Osteoblast (primary cell): ENCODE results near the gene CYP27B1. TPM values are rescaled to one million over a fixed set of nuclear protein-coding genes. Genes with fewer than 3 reads are reported as not detected.

Experiments
- DNase-seq: peaks from one replicate; pipeline ENCODE4 v3.0.0; 2011; ENCODE audit warnings: low spot score, mixed read lengths; ENCODE audit not compliant: insufficient read length; ENCODE audit errors: missing footprints
- H2AFZ ChIP-seq: 2 replicates; pipeline ENCODE4 v1.6.0; 2011; ENCODE audit warnings: mild to moderate bottlenecking, low read length
- H3K27ac ChIP-seq: 2 replicates; pipeline ENCODE4 v1.5.1; 2011; ENCODE audit warnings: mild to moderate bottlenecking, low read depth, low read length, moderate library complexity
- H3K27me3 ChIP-seq: 2 replicates; pipeline ENCODE4 v1.6.0; 2012; ENCODE audit warnings: mild to moderate bottlenecking, control low read depth, inconsistent platforms, low read length, moderate library complexity; ENCODE audit not compliant: insufficient read depth
- H3K36me3 ChIP-seq: 2 replicates; pipeline ENCODE4 v1.5.1; 2011; ENCODE audit warnings: mild to moderate bottlenecking, low read length, control low read depth, moderate library complexity; ENCODE audit not compliant: insufficient read depth
- H3K4me1 ChIP-seq: 2 replicates; pipeline ENCODE4 v1.5.1; 2011; ENCODE audit warnings: mild to moderate bottlenecking, low read length, control low read depth, moderate library complexity; ENCODE audit not compliant: insufficient read depth
- H3K4me2 ChIP-seq: 2 replicates; pipeline ENCODE4 v1.6.0; 2011; ENCODE audit warnings: mild to moderate bottlenecking, low read length; ENCODE audit not compliant: insufficient read depth
- H3K4me3 ChIP-seq: fragments of 200-600 bp; sonication (generic); 3 replicates; pipeline ENCODE4 v1.5.1; 2012; ENCODE audit warnings: mild to moderate bottlenecking, low read length, inconsistent platforms; ENCODE audit not compliant: insufficient read depth
- H3K79me2 ChIP-seq: 2 replicates; pipeline ENCODE4 v1.6.0; 2012; ENCODE audit warnings: mild to moderate bottlenecking, low read length, control low read depth, inconsistent platforms; ENCODE audit not compliant: insufficient read depth
- H3K9me3 ChIP-seq: 2 replicates; pipeline ENCODE4 v1.5.1; 2011; ENCODE audit warnings: low read depth, low read length, control low read depth
- H4K20me1 ChIP-seq: 2 replicates; pipeline ENCODE4 v1.6.0; 2012; ENCODE audit warnings: mild to moderate bottlenecking, low read length, control low read depth; ENCODE audit not compliant: insufficient read depth
- total RNA-seq: library from RNA; depleted of rRNA; stranded (reverse); fragments of >200 nt; gene quantifications from 2 replicates; pipeline ENCODE4 v1.2.3, GENCODE V29; 2012
- TF ChIP-seq, protein P1 (sequence below): IDR thresholded peaks from 2 replicates; pipeline ENCODE4 v1.5.1; 2011; ENCODE audit warnings: mild to moderate bottlenecking, low read depth, low read length, moderate library complexity; ENCODE audit errors: extremely low read depth

CYP27B1 gene
- total RNA-seq, 1 donor = 0.36 TPM

DNA sequence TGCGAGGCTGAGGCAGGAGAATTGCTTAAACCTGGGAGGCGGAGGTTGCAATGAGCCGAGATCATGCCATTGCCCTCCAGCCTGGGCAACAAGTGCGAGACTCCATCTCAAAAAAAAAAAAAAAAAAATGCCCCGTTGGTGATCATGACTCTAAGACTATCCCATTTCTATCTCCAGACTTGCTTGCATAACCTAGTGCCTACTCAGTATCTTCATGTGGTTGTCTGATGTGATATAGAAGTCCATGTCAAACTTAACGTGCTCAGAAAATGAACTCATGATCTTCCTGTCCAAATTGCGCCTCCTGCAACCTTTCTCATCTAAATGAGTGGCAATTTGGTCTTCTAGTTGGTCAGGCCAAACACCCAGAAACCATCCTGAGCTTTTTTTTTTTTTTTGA is 11.0 kb upstream of the CYP27B1 start:
- Histone ChIP-seq H3K4me2 (no peak overlapping the region), H2AFZ (no peak overlapping the region), H3K27ac (no peak overlapping the region), H3K79me2 (peaks cover 5% of the 10 kb centered on the region), H3K4me1 (peaks cover 13% of the 10 kb centered on the region), H3K4me3 (no peak overlapping the region), H4K20me1 (no peaks in the 10 kb centered on the region), H3K36me3 (peaks cover 9% of the 10 kb centered on the region), H3K27me3 (no peaks in the 10 kb centered on the region), H3K9me3 (no peaks in the 10 kb centered on the region)
- DNase-seq = no peak
- TF ChIP-seq, protein P1, sequence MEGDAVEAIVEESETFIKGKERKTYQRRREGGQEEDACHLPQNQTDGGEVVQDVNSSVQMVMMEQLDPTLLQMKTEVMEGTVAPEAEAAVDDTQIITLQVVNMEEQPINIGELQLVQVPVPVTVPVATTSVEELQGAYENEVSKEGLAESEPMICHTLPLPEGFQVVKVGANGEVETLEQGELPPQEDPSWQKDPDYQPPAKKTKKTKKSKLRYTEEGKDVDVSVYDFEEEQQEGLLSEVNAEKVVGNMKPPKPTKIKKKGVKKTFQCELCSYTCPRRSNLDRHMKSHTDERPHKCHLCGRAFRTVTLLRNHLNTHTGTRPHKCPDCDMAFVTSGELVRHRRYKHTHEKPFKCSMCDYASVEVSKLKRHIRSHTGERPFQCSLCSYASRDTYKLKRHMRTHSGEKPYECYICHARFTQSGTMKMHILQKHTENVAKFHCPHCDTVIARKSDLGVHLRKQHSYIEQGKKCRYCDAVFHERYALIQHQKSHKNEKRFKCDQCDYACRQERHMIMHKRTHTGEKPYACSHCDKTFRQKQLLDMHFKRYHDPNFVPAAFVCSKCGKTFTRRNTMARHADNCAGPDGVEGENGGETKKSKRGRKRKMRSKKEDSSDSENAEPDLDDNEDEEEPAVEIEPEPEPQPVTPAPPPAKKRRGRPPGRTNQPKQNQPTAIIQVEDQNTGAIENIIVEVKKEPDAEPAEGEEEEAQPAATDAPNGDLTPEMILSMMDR = no peak

DNA sequence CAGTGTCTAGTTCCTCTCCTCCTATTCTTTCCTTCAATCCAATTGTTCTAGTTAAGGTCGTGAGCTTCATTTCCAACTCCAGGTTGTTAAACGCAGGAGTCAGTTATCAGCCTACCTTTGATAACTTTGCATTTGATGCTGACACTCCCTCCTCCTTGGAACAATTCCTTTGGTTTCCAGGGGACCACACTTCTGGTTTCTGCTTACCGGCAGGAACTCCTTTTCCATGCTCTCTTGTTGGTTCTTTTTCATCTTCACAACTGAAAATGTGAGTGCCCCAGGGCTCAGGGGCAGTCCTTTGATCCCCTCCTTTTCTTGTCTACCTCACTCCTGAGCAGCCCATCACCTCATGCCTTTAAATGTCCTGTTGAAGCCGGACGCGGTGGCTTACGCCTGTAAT is 10.5 kb upstream of the CYP27B1 start:
- Histone ChIP-seq H3K36me3 (peaks cover 9% of the 10 kb centered on the region), H2AFZ (no peak overlapping the region), H4K20me1 (no peaks in the 10 kb centered on the region), H3K4me2 (no peak overlapping the region), H3K9me3 (no peaks in the 10 kb centered on the region), H3K27ac (no peak overlapping the region), H3K27me3 (no peaks in the 10 kb centered on the region), H3K4me3 (no peak overlapping the region), H3K4me1 (peaks cover 12% of the 10 kb centered on the region), H3K79me2 (peaks cover 7% of the 10 kb centered on the region)
- TF ChIP-seq, protein P1 = no peak
- no peak for DNase-seq

DNA sequence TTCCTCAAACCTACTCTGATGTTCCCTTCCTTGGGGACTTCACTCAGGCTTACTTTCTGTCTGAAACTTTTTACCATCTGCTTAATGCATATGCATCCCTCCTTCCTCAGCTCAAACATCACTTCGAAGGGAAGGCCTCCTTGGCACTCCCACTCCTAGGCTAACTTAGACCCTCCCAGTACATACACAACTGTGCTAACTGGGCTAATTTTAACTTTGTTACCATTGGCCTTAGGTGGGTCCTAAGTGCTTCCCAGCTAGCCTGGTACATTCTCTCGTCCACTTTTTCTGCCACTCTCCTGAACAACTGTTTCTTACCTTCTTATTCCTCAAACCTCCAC is 9.3 kb upstream of the CYP27B1 start:
- H3K36me3 ChIP-seq = peaks cover 9% of the 10 kb centered on the region
- H3K27ac ChIP-seq = no peak overlapping the region

DNA sequence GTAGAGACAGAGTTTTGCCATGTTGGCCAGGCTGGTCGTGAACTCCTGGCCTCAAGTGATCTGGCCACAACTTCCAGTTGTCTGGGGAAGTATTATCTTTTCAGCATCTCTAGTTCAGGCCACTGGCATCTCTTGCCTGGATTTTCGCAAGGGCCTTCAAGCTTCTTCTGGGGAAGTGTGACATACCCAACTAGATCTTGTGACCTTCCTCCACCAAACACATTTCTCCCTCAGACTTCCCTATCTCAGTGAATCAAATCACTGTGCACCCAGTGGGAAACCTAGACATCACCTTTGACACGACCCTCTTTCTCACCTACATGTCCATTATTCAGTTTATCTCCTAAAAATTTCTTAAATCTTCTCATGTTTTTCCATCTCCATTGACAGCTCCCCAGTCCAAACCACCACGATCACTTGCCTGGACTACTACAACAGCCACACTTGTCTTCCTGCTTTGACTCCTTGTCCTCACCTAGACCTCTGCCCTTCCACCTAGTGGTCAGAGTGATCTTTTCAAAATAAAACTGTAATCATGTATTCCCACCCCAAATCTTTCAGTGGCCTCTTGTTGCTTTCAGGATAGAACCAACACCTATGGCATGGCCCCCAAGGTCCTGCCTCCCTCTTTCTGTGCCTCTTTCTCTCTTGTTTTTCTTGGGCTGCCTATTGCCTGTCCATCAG is 8.8 kb upstream of the CYP27B1 start:
- H3K4me2 ChIP-seq = no peak overlapping the region
- DNase-seq = no peak
- H3K4me3 ChIP-seq = no peak overlapping the region
- H3K79me2 ChIP-seq = peaks cover 9% of the 10 kb centered on the region
- H3K27ac ChIP-seq = no peak overlapping the region
- no peak overlapping the region for H2AFZ ChIP-seq
- peaks cover 11% of the 10 kb centered on the region for H3K36me3 ChIP-seq
- H4K20me1 ChIP-seq = no peaks in the 10 kb centered on the region
- H3K4me1 ChIP-seq = peaks cover 18% of the 10 kb centered on the region
- H3K27me3 ChIP-seq = no peaks in the 10 kb centered on the region
- TF ChIP-seq, protein P1 = peak; percentile 14
- H3K9me3 ChIP-seq = no peaks in the 10 kb centered on the region

More for the DNA sequence above, 9.3 kb upstream of the CYP27B1 start:
- H3K4me3 ChIP-seq = no peak overlapping the region
- H3K4me1 ChIP-seq = peaks cover 14% of the 10 kb centered on the region
- H3K4me2 ChIP-seq = no peak overlapping the region
- H2AFZ ChIP-seq = no peak overlapping the region
- H3K9me3 ChIP-seq = no peaks in the 10 kb centered on the region
- no peak for DNase-seq
- TF ChIP-seq, protein P1 = no peak
- no peaks in the 10 kb centered on the region for H3K27me3 ChIP-seq
- no peaks in the 10 kb centered on the region for H4K20me1 ChIP-seq
- H3K79me2 ChIP-seq = peaks cover 7% of the 10 kb centered on the region
